Kidney (tissue), 14 donors: ENCODE data around the gene MRPS24. TPM values are rescaled to one million over a fixed set of nuclear protein-coding genes. Genes with fewer than 3 reads are reported as not detected.
A peak's percentile ranks its signal among the peaks of the same experiment; 100 is the strongest.
"Not testable (repeated sequence)": the region's sequence is repeated elsewhere in the genome, so short reads cannot be mapped to it uniquely, and the experiment has no call there.

ENCODE experiments used
- DNase-seq, 5 donors: peaks; one replicate each; pipeline ENCODE4 v3.0.0-alpha.2; 2013 to 2020
- FAIRE-seq: peaks from 2 replicates; lab custom pipeline; 2012; peaks lifted over from hg19 to GRCh38; lab: Jason Lieb, UNC
- H3K27ac ChIP-seq, 2 donors: one replicate each; pipeline ENCODE4 v1.7.0; 2013; ENCODE audit warnings: low read depth in 2 of 2, low read length in 2 of 2, inconsistent platforms in 1 of 2
- H3K27me3 ChIP-seq: one replicate; pipeline ENCODE4 v1.7.1; 2013; ENCODE audit warnings: low read length, inconsistent platforms; ENCODE audit not compliant: control insufficient read depth, insufficient read depth
- H3K36me3 ChIP-seq, 3 donors: one replicate each; pipeline versions ENCODE4 v1.7.0 to v1.7.1; 2013; ENCODE audit warnings: low read length in 3 of 3, control low read depth in 1 of 3, inconsistent platforms in 1 of 3; ENCODE audit not compliant: insufficient read depth in 3 of 3, control insufficient read depth in 2 of 3
- H3K4me1 ChIP-seq, 3 donors: one replicate each; pipeline versions ENCODE4 v1.7.0 to v1.7.1; 2013; ENCODE audit warnings: low read length in 3 of 3, inconsistent platforms in 1 of 3, low read depth in 1 of 3; ENCODE audit not compliant: control insufficient read depth in 2 of 3, insufficient read depth in 2 of 3
- H3K4me3 ChIP-seq, 3 donors: one replicate each; pipeline versions ENCODE4 v1.7.0 to v1.8.1; 2013; ENCODE audit warnings: low read length in 3 of 3, control low read depth in 1 of 3, inconsistent platforms in 1 of 3
- H3K9ac ChIP-seq, 3 donors: one replicate each; pipeline versions ENCODE4 v1.7.0 to v1.7.1; 2013; ENCODE audit warnings: low read length in 3 of 3, control low read depth in 1 of 3, inconsistent platforms in 1 of 3
- H3K9me3 ChIP-seq, 3 donors: one replicate each; pipeline versions ENCODE4 v1.7.0 to v1.7.1; 2013; ENCODE audit warnings: low read length in 3 of 3, control low read depth in 1 of 3, inconsistent platforms in 1 of 3; ENCODE audit not compliant: control insufficient read depth in 2 of 3, insufficient read depth in 1 of 3
- CTCF ChIP-seq: IDR thresholded peaks from 3 replicates; pipeline ENCODE4 v1.5.1; 2012; ENCODE audit warnings: mild to moderate bottlenecking, moderate library complexity, borderline replicate concordance; ENCODE audit not compliant: insufficient read depth; ENCODE audit errors: extremely low read depth
- intact Hi-C: fragments of 100-400 bp; cut with DNase I; formaldehyde crosslinking; loops from one replicate; pipeline ENCODE4 v1.11.1; 2022
- polyA plus RNA-seq: library from polyadenylated mRNA; stranded (reverse); fragments of 350-450 nt; fragmentation: Illumina TruSeq; extraction: RNeasy Lipid Tissue Mini Kit (QIAGEN cat#74804); gene quantifications from one replicate; pipeline ENCODE4 v1.2.3, GENCODE V29; 2014; ENCODE audit warnings: low read depth, low replicate concordance; ENCODE audit not compliant: insufficient read depth
- total RNA-seq: library from RNA; stranded (reverse); fragmentation: NEBNext Ultra II Directional; extraction: Animal tissue kit (Norgen Biotek cat#: 25700); gene quantifications from one replicate; pipeline ENCODE4 v1.2.1, GENCODE V29; 2021
- donor health status: control.
- donor health status: control.
- donor health status: control.
- donor health status: control.
- donor health status: control.
- donor health status: DM: yes; HTN: yes; CAD: no.
- donor health status: Normal renal cell carcinoma (clear cell type).

MRPS24 gene
- total and polyA plus RNA-seq, 2 donors from 2014 or later, result 71.2 to 276 TPM

- H3K27me3 ChIP-seq, result no peaks in the 10 kb centered on the region
- intact Hi-C loops, result no loop called here
Observed at GRCh38 chr7:43824963-43825362, 44.4 kb downstream of the MRPS24 start.

GRCh38 chr7:43824513-43824912, 44.8 kb downstream of the MRPS24 start:
- intact Hi-C loops, H3K4me1 ChIP-seq, H3K9ac ChIP-seq, H3K27me3 ChIP-seq, FAIRE-seq, H3K9me3 ChIP-seq, H3K27ac ChIP-seq, DNase-seq, H3K36me3 ChIP-seq: not testable (repeated sequence)
- peak overlapping the region in 1 of 3 donors; percentile 23 for H3K4me3 ChIP-seq

More at GRCh38 chr7:43824963-43825362, 44.4 kb downstream of the MRPS24 start:
- no peak for TF ChIP-seq CTCF
- peaks cover 0 to 2% (median 0%) of the 10 kb centered on the region in 3 donors for H3K4me1 ChIP-seq
- no peaks in the 10 kb centered on the region for H3K9me3 ChIP-seq
- no peaks in the 10 kb centered on the region for H3K36me3 ChIP-seq
- no peak overlapping the region for H3K27ac ChIP-seq
- DNase-seq (peak in 2 of 5 donors; percentile 42 to 61), FAIRE-seq (no peak)
- peak overlapping the region in 1 of 3 donors; percentile 23 for H3K4me3 ChIP-seq
- H3K9ac ChIP-seq, result no peak overlapping the region

- no peak for TF ChIP-seq CTCF
- intact Hi-C loops, result no loop called here
- no peak overlapping the region for H3K27ac ChIP-seq
- DNase-seq, result peak in 1 of 5 donors; percentile 10
- FAIRE-seq, result no peak
- no peak overlapping the region for H3K4me3 ChIP-seq
- no peaks in the 10 kb centered on the region for H3K9me3 ChIP-seq
- no peaks in the 10 kb centered on the region for H3K36me3 ChIP-seq
- H3K9ac ChIP-seq, result no peak overlapping the region
- H3K4me1 ChIP-seq, result peaks cover 0 to 2% (median 0%) of the 10 kb centered on the region in 3 donors
- no peaks in the 10 kb centered on the region for H3K27me3 ChIP-seq
Observed at GRCh38 chr7:43823941-43824340, 45.4 kb downstream of the MRPS24 start.

- intact Hi-C loops, H3K9me3 ChIP-seq, DNase-seq, H3K4me1 ChIP-seq, H3K9ac ChIP-seq, H3K36me3 ChIP-seq, H3K4me3 ChIP-seq, FAIRE-seq, H3K27ac ChIP-seq, H3K27me3 ChIP-seq: not testable (repeated sequence)
Observed at GRCh38 chr7:43823425-43823824, 45.9 kb downstream of the MRPS24 start.

Other genes with a start within 250 kb of the MRPS24 start
- 49.6 TPM for gene COA1, start 140.0 kb downstream of the MRPS24 start, total RNA-seq
- 58.9 TPM for gene COA1, start 140.0 kb downstream of the MRPS24 start, polyA plus RNA-seq
- 69.6 TPM for gene BLVRA, start 110.8 kb downstream of the MRPS24 start, total RNA-seq
- gene BLVRA, start 110.8 kb downstream of the MRPS24 start, polyA plus RNA-seq, result 86.9 TPM
- gene URGCP, start 37.1 kb upstream of the MRPS24 start, total RNA-seq, result 41.0 TPM
- 32.9 TPM for gene URGCP, start 37.1 kb upstream of the MRPS24 start, polyA plus RNA-seq
- 21.4 TPM for gene UBE2D4, start 56.9 kb upstream of the MRPS24 start, total RNA-seq
- gene UBE2D4, start 56.9 kb upstream of the MRPS24 start, polyA plus RNA-seq, result 27.8 TPM
- not detected for gene SPDYE1, start 128.4 kb upstream of the MRPS24 start, total RNA-seq
- gene SPDYE1, start 128.4 kb upstream of the MRPS24 start, polyA plus RNA-seq, result not detected
- gene DBNL, start 175.2 kb upstream of the MRPS24 start, total RNA-seq, result 103 TPM
- gene DBNL, start 175.2 kb upstream of the MRPS24 start, polyA plus RNA-seq, result 85.9 TPM
- gene PGAM2, start 196.1 kb upstream of the MRPS24 start, total RNA-seq, result 2.1 TPM
- 37.7 TPM for gene PGAM2, start 196.1 kb upstream of the MRPS24 start, polyA plus RNA-seq
- 41.4 TPM for gene POLM, start 213.0 kb upstream of the MRPS24 start, total RNA-seq
- gene POLM, start 213.0 kb upstream of the MRPS24 start, polyA plus RNA-seq, result 16.3 TPM
- gene AEBP1, start 234.8 kb upstream of the MRPS24 start, total RNA-seq, result 164 TPM
- gene AEBP1, start 234.8 kb upstream of the MRPS24 start, polyA plus RNA-seq, result 89.4 TPM